ENCODE measurements around the gene SERPINB6.

The SERPINB6 gene

GRCh38 chr6:2919401-2919800 lies 52.0 kb downstream of the SERPINB6 start:
- no peaks in the 10 kb centered on the region for H3K4me1 Mint-ChIP-seq
- peaks cover 5% of the 10 kb centered on the region for H3K27me3 Mint-ChIP-seq (ENCODE audit: low read depth, poor library complexity)
- peaks cover 25% of the 10 kb centered on the region for H3K9me3 Mint-ChIP-seq
- no peak for DNase-seq
- TF ChIP-seq CTCF (IDR thresholded peaks at IDR 0.05) = no peak
- no peak overlapping the region for H3K27ac Mint-ChIP-seq
- peaks cover 7% of the 10 kb centered on the region for H3K36me3 Mint-ChIP-seq (ENCODE audit: low read depth)
- H3K4me3 Mint-ChIP-seq = no peak overlapping the region

GRCh38 chr6:2918936-2919335 lies 52.4 kb downstream of the SERPINB6 start:
- Mint-ChIP-seq H3K27ac (no peak overlapping the region), H3K27me3 (ENCODE audit: low read depth, poor library complexity) (peaks cover 5% of the 10 kb centered on the region), H3K4me3 (no peak overlapping the region), H3K36me3 (ENCODE audit: low read depth) (peaks cover 7% of the 10 kb centered on the region), H3K4me1 (no peaks in the 10 kb centered on the region), H3K9me3 (peaks cover 25% of the 10 kb centered on the region)
- TF ChIP-seq CTCF (IDR thresholded peaks at IDR 0.05) = no peak
- no peak for DNase-seq

GRCh38 chr6:2917801-2918445 lies 53.4 kb downstream of the SERPINB6 start:
- DNase-seq = no peak
- H3K36me3 Mint-ChIP-seq (ENCODE audit: low read depth) = peaks cover 7% of the 10 kb centered on the region
- TF ChIP-seq CTCF (IDR thresholded peaks at IDR 0.05) = no peak
- H3K4me1 Mint-ChIP-seq = no peaks in the 10 kb centered on the region
- H3K27ac Mint-ChIP-seq = no peak overlapping the region
- H3K9me3 Mint-ChIP-seq = peaks cover 25% of the 10 kb centered on the region
- H3K4me3 Mint-ChIP-seq = no peak overlapping the region
- H3K27me3 Mint-ChIP-seq (ENCODE audit: low read depth, poor library complexity) = peaks cover 7% of the 10 kb centered on the region

- peaks cover 7% of the 10 kb centered on the region for H3K36me3 Mint-ChIP-seq (ENCODE audit: low read depth)
- TF ChIP-seq CTCF (IDR thresholded peaks at IDR 0.05) = no peak
- H3K4me3 Mint-ChIP-seq = no peak overlapping the region
- H3K27me3 Mint-ChIP-seq (ENCODE audit: low read depth, poor library complexity) = peaks cover 7% of the 10 kb centered on the region
- H3K27ac Mint-ChIP-seq = no peak overlapping the region
- no peaks in the 10 kb centered on the region for H3K4me1 Mint-ChIP-seq
- no peak for DNase-seq
- H3K9me3 Mint-ChIP-seq = peaks cover 25% of the 10 kb centered on the region
These were observed 54.3 kb downstream of the SERPINB6 start for GRCh38 chr6:2917065-2917464.

- no peak for TF ChIP-seq CTCF (IDR thresholded peaks at IDR 0.05)
- Mint-ChIP-seq H3K9me3 (peaks cover 21% of the 10 kb centered on the region), H3K4me3 (no peak overlapping the region), H3K27me3 (ENCODE audit: low read depth, poor library complexity) (peaks cover 4% of the 10 kb centered on the region), H3K27ac (no peak overlapping the region), H3K4me1 (peaks cover 6% of the 10 kb centered on the region), H3K36me3 (ENCODE audit: low read depth) (peaks cover 7% of the 10 kb centered on the region)
- DNase-seq = no peak
These were observed 55.0 kb downstream of the SERPINB6 start for GRCh38 chr6:2916158-2916925.

All from nephron progenitor cell (in vitro differentiated cells).